Spleen (tissue), 7 donors: ENCODE measurements around the gene TMEM243.

Source experiments
- POLR2A ChIP-seq, 3 donors: fragments of 450-650 bp; IDR thresholded peaks; one replicate each; pipeline ENCODE4 v1.5.1; 2017; ENCODE audit warnings: antibody characterized with exemption in 3 of 3, mild to moderate bottlenecking in 1 of 3
- POLR2AphosphoS5 ChIP-seq, 3 donors: sonication (generic); formaldehyde crosslinking; IDR thresholded peaks; one replicate each; pipeline ENCODE4 v1.5.1; 2017; ENCODE audit warnings: antibody characterized with exemption in 3 of 3
- TF ChIP-seq, protein P1 (sequence below), 11 experiments: fragments of 200-600 bp in 7 of 11; fragments of 450-650 bp in 4 of 11; sonication (generic) in 4 of 11; IDR thresholded peaks in 8 of 11; conservative IDR thresholded peaks in 3 of 11; 1 replicate in 7 of 11; 2 replicates in 4 of 11; pipeline versions ENCODE4 v1.4.0 to v1.8.0; 2016 to 2021; ENCODE audit warnings: antibody characterized with exemption in 11 of 11, inconsistent platforms in 4 of 11, mild to moderate bottlenecking in 1 of 11
- donor health status: DM: no; HTN: no; CAD: no; lungs with moderate emphysema.
- donor health status: DM: no; HTN: no; CAD: no.
- donor health status: DM: no; HTN: no; CAD: no.

DNA sequence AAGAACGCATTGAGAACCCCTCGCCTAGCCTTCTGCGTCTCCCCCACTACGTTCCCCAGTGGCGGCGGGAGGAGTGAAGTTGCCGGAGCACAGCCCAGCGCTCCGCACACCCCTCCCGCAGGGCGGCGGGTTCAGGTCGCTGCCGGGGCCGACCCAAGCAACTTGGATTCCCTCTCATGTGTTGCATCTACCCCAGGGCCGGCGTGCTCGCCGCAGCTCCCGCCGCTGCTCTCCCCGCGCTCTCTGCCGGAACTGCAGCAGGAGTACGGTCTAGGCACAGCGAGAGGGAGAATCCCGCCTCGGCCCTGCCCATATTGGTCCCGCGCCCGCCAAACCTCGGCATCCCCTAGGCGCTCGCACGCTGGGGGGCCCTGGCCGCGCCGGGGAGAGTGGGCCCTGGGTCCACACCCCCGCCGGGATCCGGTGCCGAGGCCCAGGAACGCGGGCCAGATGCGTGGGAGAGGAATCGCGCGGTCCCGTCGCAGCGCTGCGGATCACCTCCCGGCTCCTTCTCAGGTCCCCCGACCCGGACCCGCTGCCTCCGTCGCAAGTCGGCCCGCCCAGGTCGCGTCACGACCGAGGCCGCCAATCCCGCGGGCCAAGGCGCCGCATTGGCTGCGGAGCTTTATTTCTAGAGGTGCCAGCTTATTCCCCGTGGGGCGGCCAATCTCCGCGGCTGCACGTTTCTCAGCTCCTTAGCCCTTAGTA, 648 bp upstream of the TMEM243 start:
- TF ChIP-seq, protein P1, sequence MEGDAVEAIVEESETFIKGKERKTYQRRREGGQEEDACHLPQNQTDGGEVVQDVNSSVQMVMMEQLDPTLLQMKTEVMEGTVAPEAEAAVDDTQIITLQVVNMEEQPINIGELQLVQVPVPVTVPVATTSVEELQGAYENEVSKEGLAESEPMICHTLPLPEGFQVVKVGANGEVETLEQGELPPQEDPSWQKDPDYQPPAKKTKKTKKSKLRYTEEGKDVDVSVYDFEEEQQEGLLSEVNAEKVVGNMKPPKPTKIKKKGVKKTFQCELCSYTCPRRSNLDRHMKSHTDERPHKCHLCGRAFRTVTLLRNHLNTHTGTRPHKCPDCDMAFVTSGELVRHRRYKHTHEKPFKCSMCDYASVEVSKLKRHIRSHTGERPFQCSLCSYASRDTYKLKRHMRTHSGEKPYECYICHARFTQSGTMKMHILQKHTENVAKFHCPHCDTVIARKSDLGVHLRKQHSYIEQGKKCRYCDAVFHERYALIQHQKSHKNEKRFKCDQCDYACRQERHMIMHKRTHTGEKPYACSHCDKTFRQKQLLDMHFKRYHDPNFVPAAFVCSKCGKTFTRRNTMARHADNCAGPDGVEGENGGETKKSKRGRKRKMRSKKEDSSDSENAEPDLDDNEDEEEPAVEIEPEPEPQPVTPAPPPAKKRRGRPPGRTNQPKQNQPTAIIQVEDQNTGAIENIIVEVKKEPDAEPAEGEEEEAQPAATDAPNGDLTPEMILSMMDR (IDR thresholded peaks at IDR 0.05 in 8 of 11, conservative IDR thresholded peaks at IDR 0.05 in 3 of 11) = peak in 2 of 11 experiments; percentile 4 to 8
- TF ChIP-seq POLR2A (IDR thresholded peaks at IDR 0.05) (peak; percentile 82 to 90 (median 88)), POLR2AphosphoS5 (IDR thresholded peaks at IDR 0.05) (peak; percentile 96 to 98 (median 98))
